HL-60 (cell line): Measurements from ENCODE around the gene NEUROG1.
"Not testable (repeated sequence)": the region's sequence is repeated elsewhere in the genome, so short reads cannot be mapped to it uniquely, and the experiment has no call there.

Experiments used
- CTCF ChIP-seq: IDR thresholded peaks from one replicate; pipeline ENCODE4 v1.5.1; 2011; ENCODE audit warnings: low read length, control low read depth, inconsistent platforms; ENCODE audit not compliant: insufficient read depth
- GABPA ChIP-seq: IDR thresholded peaks from 2 replicates; pipeline ENCODE4 v1.6.1; 2012; ENCODE audit warnings: low read depth
- POLR2AphosphoS5 ChIP-seq: IDR thresholded peaks from 2 replicates; pipeline ENCODE4 v1.6.1; 2012; ENCODE audit warnings: low read depth
- REST ChIP-seq: IDR thresholded peaks from 2 replicates; pipeline ENCODE4 v1.6.1; 2012; ENCODE audit warnings: low read depth; ENCODE audit not compliant: insufficient replicate concordance
- SPI1 ChIP-seq: IDR thresholded peaks from 2 replicates; pipeline ENCODE4 v1.6.1; 2012; ENCODE audit warnings: low read depth, mild to moderate bottlenecking, borderline replicate concordance

- not testable (repeated sequence) for TF ChIP-seq CTCF, POLR2AphosphoS5, REST, SPI1, GABPA
Observed at GRCh38 chr5:135495531-135495930, 40.2 kb downstream of the NEUROG1 start.
